Activated CD8-positive, alpha-beta memory T cell treated with anti-CD3 and anti-CD28 coated beads, Interleukin-2, amount 50 U/mL, for 1 hour (primary cell): ENCODE measurements around the gene CDK4.

Experiments used
- DNase-seq: peaks from one replicate; pipeline ENCODE4 v3.0.0-alpha.2; 2020; ENCODE audit errors: extremely low read depth

CDK4 gene

GRCh38 chr12:57756406-57757341 is 4.6 kb upstream of the CDK4 start:
- no peak for DNase-seq

- DNase-seq: no peak
These were observed 3.6 kb upstream of the CDK4 start for GRCh38 chr12:57755454-57756372.

- no peak for DNase-seq
These were observed 3.0 kb upstream of the CDK4 start for GRCh38 chr12:57755194-57755453.

- DNase-seq: peak; percentile 74
These were observed 2.5 kb upstream of the CDK4 start, which contains the start of gene MARCHF9 for GRCh38 chr12:57754411-57755193. Gene MARCHF9 (plus strand): TSS chr12:57755103. CDS start chr12:57755529, 426 bp downstream.

GRCh38 chr12:57753756-57754337 is 1.7 kb upstream of the CDK4 start:
- no peak for DNase-seq

GRCh38 chr12:57752668-57753000 is 524 bp upstream of the CDK4 start:
- no peak for DNase-seq

- DNase-seq: no peak
These were observed 700 bp downstream of the CDK4 start for GRCh38 chr12:57751432-57751787.

GRCh38 chr12:57750561-57751431 is 1.3 kb downstream of the CDK4 start:
- DNase-seq: no peak

- DNase-seq: no peak
These were observed 3.0 kb downstream of the CDK4 start for GRCh38 chr12:57749061-57749460.

GRCh38 chr12:57746025-57746424 is 6.1 kb downstream of the CDK4 start:
- DNase-seq: no peak

GRCh38 chr12:57745485-57745881 is 6.6 kb downstream of the CDK4 start:
- DNase-seq: no peak

- peak; percentile 95 for DNase-seq
These were observed 7.2 kb downstream of the CDK4 start, which contains the start of gene TSPAN31 for GRCh38 chr12:57744777-57745484. Gene TSPAN31 (plus strand): TSS chr12:57745039. CDS start chr12:57745155, 116 bp downstream.

GRCh38 chr12:57744194-57744776 is 7.8 kb downstream of the CDK4 start:
- no peak for DNase-seq

- DNase-seq: no peak
These were observed 8.3 kb downstream of the CDK4 start for GRCh38 chr12:57743769-57744168.

GRCh38 chr12:57741844-57742738 is 10.0 kb downstream of the CDK4 start:
- DNase-seq: no peak

- DNase-seq: no peak
These were observed 10.7 kb downstream of the CDK4 start for GRCh38 chr12:57741413-57741789.

GRCh38 chr12:57740656-57741412 is 11.3 kb downstream of the CDK4 start:
- DNase-seq: peak; percentile 55
